CD4-positive, alpha-beta T cell treated with Interleukin-2 at 100 ng/mL for 4 hours (primary cell): ENCODE measurements around the gene BCL2.
"Not testable (repeated sequence)": the region's sequence is repeated elsewhere in the genome, so short reads cannot be mapped to it uniquely, and the experiment has no call there.

Source experiments
- DNase-seq: peaks from one replicate; pipeline ENCODE4 v3.0.0-alpha.2; 2020; ENCODE audit warnings: low spot score

The BCL2 gene

DNA sequence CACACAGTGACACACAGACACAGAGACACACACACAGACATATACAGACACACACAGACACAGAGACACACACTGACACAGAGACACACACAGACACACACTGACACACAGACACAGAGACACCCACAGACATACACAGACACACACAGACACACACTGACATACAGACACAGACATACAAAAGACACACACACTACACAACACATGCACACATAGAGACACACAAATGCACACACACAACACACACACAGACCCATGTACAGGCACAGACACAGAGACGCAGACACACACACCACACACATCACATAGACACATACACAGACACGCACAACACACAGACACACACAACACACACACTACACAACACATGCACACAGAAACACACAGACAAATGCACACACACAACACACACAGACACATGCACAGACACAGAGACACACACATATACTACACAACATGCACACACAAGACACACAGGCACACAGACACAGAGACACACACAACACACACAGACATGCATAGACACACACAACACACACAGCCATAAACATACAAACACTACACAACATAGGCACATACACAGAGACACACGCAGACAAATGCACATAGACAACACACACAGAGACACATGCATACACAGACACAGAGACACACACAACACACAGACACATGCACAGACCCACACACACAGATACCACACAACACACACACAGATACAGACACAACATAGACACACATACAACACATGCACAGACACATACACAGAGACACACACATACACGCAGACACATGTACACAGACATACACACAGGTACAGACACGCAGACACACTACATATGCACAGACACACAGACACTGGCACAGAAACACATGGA lies 120.5 kb downstream of the BCL2 start:
- DNase-seq: no peak

DNA sequence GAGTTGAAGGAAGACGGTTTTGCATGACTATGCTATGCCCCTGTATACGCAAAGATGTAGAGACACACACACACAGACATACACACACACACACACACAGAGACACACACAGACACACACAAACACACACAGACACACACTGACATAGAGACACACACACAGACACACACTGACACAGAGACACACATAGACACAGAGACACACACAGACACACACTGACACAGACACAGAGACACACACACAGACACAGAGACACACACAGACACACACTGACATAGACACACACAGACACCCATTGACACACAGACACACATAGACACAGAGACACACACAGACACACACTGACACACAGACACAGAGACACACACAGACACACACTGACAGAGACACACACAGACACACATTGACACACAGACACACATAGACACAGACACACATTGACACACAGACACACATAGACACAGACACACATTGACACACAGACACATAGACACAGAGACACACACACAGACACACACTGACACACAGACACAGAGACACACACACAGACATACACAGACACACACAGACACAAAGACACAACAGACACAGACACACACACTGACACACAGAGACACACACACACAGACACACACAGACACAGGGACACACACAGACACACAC lies 121.3 kb downstream of the BCL2 start:
- peak; percentile 33 for DNase-seq

DNA sequence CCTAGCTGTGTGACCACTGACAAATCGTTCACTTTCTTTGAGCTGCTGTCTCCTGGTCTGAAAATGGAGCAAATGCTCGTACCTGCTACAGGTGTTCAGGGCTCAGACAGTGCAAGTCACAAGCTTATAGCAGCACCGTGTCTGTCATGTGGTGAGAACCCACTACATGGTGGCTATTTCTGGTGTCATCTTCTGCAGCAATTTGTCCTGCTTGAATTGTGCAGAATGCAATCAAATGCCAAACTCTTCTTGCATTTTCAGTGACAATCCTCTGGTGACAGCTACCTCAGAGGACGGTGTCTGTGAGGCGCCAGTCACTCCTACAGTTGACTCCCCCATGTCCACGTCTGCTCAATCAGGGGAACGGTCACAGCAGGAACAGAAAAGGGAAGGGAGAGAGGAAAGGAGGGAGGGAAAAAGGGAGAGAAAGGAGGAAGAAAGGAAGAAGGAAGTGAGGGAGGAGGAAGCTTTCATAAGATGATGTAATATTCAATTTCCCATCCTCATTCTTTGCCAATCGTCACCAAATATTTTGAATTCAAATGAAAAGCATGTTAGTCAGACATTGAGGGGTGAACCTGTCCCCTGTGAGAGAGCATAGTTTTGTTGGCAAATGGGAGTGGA lies 122.2 kb downstream of the BCL2 start:
- DNase-seq: peak; percentile 53

DNA sequence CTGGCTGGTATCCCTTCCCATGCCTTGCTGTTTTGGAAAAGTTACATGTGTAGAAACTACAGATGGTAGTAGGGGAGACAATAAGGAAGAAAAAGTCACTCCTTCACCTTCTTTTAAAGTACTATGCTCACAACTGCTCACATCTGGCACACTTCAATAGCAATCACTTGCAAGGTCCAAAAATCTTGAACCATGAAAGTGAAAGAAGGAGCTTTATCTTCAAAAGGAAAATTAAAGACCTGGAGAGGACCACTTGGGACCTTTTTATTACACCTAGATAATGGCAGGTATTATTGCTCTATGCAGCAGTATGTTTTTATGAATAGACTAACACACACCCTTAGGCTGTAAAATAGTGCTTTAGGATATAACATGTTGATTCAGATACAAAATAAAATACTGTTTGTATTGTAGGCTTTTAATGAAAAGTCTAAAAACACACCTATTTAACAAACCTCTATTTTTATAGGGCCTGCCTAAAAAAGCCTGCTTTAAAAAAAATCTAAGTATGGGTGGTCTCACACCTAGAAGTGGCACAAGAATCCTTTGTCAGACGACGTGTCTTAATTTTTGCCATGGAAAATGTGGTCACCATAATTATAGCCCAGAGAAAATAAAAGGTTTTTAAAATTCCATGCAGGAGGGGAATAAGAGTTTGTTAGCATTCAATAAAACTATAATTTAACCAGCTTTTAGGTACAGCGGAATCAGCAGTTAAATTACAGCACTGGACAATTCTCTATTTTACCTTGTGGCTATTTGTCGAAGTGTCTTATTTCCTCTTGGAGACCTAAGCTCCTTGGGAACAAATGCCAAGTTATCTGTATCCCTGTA lies 124.0 kb downstream of the BCL2 start:
- no peak for DNase-seq

DNA sequence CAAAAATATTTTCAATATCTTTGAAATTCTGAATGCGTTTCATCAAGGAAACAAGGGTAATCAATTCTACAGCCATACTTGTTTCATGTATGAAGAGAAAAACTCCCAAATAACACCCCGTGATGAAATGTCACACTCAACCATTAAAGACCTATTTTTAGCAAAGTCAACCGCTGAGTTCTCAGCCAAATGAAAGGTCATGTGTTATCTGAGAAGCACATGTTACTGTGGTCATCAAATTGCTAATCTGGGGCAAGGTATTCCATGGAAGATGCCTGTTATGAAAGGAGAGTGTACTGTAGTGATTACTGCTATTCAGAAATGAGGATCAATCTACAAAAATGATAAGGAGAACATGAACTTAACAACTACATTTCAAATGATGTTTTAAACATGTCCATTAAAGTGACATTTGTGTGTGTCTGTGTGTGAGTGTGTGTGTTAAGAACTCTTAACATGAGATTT lies 126.7 kb downstream of the BCL2 start:
- no peak for DNase-seq

DNA sequence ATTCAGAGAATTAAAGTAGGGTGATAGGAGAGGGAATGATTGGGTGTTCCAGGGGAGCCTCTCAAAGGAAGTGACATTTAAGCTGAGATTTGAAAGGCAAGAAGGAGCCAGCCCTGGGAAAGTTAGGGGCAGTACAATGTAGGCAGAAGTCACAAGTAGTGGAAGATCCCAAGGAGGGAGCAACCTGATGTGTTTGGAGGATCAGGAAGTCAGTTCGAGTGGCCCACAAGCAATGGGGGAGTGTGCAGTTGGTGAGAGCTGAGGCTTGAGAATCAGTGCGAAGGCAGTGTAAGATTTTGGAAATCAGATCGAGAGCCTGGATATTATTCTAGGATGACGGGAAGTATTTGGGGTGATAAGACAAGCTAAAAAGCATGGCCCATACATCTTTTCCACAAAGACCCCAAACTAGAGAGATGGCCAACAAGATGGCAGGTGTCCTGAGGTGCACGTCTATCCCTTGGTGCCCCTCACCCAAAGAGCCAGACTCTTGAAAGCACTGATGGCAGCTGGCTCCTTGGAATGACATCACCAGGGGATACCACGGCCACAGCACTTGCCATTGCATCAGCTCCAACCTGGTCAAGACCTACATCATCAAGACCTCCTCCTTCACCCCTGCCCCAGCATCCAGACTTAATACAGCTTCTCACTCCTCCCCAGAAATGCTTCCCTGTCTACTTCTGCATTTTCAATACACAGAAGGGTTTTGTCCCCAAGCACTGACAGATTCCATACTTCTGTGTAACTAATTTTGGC lies 127.3 kb downstream of the BCL2 start:
- DNase-seq: no peak

DNA sequence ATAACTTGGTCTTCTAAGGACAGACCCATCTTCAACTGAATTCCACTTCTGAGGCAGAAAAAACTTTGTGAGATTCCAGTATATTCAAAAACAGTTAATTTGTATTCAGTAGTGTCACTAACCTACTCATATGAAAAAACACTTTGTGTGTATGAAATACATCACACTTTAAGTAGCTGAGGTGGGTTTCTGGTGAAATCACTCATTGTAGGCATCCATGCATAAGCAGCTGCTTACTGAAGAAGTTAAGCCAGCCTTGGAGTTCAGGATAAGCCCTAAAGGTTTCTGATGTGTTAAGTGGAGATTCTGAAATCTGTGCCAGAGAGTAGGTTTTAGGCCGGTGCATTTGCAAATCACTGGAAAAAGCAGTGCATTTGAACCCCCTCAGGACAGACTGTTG lies 128.2 kb downstream of the BCL2 start:
- DNase-seq: no peak

DNA sequence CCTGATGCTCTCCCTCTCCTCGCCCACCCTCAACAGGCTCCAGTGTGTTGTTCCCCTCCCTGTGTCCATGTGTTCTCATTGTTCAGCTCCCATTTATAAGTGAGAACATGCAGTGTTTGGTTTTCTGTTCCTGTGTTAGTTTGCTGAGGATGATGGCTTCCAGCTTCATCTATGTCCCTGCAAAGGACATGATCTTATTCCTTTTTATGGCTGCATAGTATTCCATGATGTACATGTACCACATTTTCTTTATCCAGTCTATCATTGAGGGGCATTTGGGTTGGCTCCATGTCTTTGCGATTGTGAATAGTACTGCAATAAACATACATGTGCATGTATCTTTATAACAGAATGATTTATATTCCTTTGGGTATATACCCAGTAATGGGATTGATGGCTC lies 128.7 kb downstream of the BCL2 start:
- DNase-seq: not testable (repeated sequence)

DNA sequence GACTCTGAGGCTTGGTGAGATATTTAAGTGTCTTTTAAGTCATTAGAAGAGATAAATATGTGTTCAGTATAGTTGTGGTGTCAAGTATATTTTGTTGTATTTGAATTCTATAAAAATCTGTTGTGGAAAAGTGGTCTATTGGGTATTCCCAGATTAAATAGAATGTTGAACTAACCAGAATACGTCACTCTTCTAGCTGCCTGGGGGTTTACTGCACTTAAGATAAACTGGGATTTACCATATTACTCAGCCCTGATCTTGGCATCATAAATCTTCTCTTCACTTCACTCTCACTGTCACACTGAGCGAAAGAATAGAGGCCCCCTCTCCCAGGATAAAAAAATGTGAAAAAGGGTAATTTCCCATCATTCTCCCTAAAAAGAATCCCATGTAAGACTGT lies 129.8 kb downstream of the BCL2 start:
- no peak for DNase-seq

DNA sequence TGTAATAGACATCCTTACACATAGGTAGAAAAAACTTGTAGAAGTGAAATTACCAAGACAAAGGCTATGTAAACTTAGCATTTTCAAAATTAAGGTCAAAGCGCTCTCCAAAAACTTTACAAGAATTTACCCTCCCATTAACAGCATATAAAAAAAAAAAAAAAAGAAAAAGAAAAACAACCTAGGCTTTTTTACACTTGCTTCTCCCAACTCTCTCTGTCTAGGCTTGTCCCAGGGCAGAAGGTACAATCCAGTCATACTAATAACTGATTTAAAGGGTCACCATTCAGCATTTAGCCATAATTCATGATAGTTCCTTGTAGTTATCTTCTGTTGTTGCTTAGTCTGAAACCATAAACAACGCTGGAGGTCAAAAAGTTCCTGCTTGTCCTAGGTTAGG lies 130.5 kb downstream of the BCL2 start:
- DNase-seq: no peak

DNA sequence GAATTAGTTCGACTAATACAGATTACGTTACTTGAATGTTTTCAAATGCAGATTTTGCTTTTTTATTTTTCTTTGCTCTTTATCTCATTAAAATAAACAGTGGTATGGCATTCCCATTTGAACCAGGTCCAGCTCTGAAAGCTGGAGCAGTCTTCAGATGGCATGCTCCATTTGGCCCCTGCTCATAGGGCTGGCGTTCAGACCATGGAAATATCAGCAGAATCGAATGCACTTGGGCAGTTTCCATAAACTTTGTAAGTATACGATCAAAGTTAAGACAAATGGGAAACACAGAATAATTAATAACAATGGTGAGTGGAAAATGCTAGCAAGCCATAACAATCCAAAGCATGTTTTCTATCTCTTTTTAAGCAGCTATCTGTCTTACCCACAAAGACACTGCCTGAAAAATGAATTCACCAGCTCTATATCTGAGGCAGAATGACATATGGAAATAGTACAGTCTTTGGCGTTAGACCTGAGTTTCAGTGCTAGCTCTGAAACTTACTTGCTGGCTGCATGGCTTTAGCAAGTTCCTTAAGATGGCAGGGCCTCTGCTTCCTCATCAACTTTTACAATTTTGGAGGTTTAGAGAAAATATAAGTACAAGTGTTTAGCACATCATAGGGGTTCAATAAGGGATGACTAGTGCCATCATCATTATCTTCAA lies 131.6 kb downstream of the BCL2 start:
- DNase-seq: no peak

DNA sequence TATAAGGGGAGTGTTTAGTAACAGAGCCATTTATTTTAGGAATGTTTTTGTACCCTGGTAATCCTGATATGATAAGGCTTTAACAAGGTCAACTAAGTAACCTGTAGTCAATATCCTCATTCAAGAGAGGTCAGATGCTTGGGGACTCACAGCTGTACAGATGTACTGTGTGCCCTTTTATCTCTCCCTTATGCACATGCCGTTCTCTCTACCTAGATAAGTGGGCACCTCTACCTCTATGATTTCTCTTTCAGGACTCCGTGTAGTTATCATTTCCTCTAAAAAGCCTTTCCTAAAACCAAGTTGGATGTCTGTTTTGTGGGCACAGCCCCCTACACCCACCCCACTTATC lies 132.4 kb downstream of the BCL2 start:
- DNase-seq: no peak

DNA sequence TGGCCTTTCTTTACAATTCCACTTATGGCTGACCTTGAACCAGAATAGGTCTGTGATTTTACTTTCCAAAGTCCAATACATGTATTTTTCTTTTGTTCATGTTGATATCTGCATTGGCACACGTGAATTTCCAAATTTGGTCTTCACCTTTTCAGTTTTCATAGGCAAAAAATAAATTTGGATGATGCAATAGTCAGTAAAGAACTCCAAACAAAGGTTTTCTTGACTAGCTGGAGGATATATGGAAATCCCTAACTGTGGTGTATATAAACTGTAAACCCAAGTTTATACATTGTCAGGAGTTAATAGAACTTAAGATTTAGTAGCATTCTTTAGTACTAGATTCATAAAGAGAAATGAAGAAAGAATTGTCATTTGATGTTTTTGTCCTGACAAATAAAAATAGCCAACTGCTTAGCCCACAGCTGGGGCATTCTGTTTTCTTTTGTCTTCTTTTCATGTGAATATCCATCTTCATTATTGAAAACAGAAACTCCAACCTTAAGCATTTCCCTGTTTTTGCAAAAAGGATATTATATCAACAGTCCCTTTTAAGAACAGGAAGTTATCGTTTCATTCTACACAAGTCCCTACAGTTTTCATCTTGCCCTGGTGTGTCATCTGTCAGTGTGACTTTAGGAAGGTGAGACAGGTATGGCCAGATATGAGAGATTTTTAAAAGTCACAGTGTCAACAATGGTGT lies 132.9 kb downstream of the BCL2 start:
- no peak for DNase-seq

DNA sequence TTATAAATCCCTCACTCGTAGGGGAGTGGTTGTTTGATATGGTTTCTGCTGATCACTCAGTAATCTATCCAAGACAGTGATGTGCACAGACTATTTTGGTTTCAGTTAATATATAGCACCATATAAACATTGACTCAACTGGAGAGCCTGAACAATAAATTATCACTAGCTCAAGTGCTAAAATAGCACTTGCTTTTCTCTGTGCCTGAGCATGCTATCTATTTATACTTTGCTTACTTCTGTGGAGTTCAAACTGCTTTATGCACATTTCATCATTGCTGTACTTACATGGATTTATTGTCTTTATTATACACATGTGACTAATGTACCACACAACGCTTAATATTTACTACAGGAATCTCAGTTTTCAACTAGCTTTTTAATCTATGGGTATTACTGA lies 133.6 kb downstream of the BCL2 start:
- no peak for DNase-seq

DNA sequence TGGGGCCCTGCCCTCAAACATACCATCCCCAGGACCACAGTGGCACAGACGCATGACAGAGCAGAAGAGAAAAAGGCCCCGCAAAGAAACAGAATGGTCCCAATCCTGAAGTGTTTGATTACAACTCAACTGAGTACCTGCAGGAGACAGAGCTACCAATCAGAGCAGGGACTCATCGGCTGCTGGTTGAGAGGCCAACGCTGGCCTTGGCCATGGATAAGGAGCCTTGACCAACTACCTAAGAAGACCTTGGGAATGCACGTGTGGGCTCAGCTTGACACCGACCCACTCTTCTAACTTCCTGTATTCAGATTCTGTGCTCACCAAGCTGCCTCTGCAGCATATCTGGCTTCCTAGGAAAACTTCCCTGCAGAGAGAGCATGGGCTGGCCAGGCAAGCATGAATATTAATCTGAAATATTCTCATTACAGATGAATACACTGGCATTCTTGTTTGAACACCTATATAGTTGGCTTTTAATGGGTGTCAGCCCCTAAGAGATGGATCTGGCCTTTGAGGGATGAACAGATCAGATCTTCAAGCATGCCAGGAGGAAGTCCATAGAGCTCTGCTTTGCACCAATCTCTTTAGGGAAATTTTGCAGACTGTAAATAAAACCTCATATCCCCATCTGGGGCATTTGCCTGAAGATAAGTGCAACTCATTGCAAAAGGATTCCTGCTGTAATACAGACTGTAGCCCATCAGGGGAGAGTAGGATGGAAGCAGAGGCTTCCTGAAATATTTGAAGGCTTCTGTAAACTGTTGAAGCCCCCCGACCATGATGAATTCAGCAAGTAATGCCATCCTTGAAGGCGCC lies 135.4 kb downstream of the BCL2 start:
- DNase-seq: no peak

DNA sequence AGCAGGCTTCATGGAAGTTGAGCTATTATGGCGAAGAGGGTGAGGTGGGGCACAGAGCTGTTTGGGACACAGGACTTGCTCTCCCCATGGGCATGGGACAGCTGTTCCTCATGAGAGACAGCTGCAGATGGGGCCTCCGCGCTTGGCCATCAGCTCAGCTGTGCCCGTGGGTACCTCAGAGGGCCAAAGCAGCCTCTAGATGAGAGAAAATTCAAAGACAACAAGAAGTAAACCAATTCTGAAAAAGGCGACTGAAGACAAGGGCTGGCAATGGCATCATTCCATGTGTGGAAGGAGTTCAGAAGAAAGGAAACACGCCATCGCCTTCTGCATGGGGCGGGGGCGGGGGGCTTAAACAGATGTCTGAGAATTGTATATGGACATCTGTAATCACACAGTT lies 136.2 kb downstream of the BCL2 start:
- no peak for DNase-seq

DNA sequence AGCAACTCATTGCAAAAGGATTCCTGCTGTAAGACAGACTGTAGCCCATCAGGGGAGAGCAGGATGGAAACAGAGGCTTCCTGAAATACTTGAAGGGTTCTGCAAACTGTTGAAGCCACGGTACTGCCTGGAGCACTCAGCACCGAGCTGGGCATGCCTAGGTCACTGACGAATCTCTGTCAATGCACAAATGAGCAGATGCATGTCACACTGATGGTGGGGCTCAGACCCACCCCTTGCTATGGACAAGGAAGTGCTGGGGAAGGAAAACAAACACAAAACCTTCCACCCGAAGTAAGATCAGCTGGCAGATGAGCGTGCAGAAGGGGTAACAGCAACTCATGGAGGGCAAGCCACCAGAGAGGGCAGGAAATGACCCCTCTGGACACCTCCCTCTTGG lies 136.7 kb downstream of the BCL2 start:
- no peak for DNase-seq

DNA sequence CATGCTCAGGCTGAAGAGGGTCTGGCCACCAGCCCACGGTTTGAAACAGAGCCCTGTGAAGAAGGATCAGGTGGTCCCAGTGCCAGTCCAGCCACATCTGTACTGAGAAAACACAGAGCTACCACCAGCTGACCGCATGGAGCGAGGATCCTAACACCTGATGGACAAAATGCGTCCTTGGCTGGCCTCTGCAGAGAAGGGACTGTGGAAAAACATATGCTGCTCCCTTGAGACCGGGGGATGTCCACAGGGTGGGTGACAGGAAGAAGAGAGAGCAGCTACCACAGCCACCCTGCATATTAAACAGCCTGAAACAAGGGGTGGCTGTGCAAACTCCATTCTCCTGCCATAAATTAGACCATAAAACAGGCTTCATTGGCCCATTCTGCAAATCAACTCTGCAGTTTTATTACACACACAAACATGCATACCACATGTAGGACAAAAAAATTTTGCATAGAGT lies 137.2 kb downstream of the BCL2 start:
- no peak for DNase-seq

DNA sequence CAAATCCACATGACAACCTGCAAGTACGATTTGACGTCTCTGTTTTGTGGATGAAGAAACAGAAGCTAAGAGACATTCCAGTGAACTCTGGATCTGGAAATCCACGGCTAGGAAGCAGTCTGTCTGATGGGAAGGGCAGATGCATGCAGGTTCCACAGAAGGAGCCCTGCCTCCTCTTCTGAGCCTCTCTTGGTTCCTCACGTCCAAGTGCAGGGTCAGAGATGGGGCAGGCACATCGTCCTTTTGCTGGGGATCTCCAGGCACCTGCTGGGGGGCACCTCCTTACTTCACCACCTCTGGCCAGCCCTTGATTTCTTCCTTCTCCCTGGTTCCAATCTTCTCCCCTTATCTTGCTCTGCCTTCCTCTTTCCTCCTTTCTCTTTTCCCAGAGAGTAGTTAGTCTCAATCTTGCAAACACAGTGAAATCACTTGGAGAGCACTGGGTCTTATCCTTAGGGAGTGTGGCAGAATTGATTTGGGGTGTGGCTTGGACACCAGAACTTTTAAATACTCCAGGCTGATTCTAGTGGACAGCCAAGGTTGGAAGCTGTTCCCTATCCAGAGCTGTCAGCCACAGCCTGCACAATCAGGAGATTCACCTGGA lies 137.8 kb downstream of the BCL2 start:
- no peak for DNase-seq
